GM12891 (cell line): ENCODE measurements around the gene DYNC2H1.

Experiments
- DNase-seq: peaks from one replicate; pipeline ENCODE4 v3.0.0; 2011; ENCODE audit warnings: low spot score; ENCODE audit not compliant: insufficient read length
- FAIRE-seq: peaks from 2 replicates; lab custom pipeline; 2011; peaks lifted over from hg19 to GRCh38; lab: Jason Lieb, UNC
- PAX5 ChIP-seq: IDR thresholded peaks from 2 replicates; pipeline ENCODE4 v1.6.1; 2011; ENCODE audit warnings: low read length, moderate library complexity, mild to moderate bottlenecking; ENCODE audit not compliant: insufficient read depth, severe bottlenecking
- POLR2A ChIP-seq: IDR thresholded peaks from 2 replicates; pipeline ENCODE4 v1.6.1; 2011; ENCODE audit warnings: low read depth, low read length, control low read depth
- POLR2AphosphoS5 ChIP-seq: IDR thresholded peaks from 2 replicates; pipeline ENCODE4 v1.6.1; 2011; ENCODE audit warnings: low read depth, low read length, control low read depth
- POU2F2 ChIP-seq: IDR thresholded peaks from 2 replicates; pipeline ENCODE4 v1.6.1; 2011; ENCODE audit warnings: low read depth, mild to moderate bottlenecking, control low read depth, low read length, moderate library complexity
- SPI1 ChIP-seq: IDR thresholded peaks from 2 replicates; pipeline ENCODE4 v1.6.1; 2011; ENCODE audit warnings: low read depth, low read length, control low read depth
- TAF1 ChIP-seq: IDR thresholded peaks from 2 replicates; pipeline ENCODE4 v1.6.1; 2011; ENCODE audit warnings: low read depth, low read length, control low read depth

The DYNC2H1 gene

GRCh38 chr11:103465555-103466140, 356.4 kb downstream of the DYNC2H1 start:
- no peak for TF ChIP-seq PAX5
- no peak for TF ChIP-seq POU2F2
- no peak for TF ChIP-seq TAF1
- no peak for TF ChIP-seq POLR2A
- no peak for TF ChIP-seq POLR2AphosphoS5
- no peak for TF ChIP-seq SPI1
- no peak for FAIRE-seq

GRCh38 chr11:103471546-103471945, 362.3 kb downstream of the DYNC2H1 start:
- FAIRE-seq (no peak), DNase-seq (no peak)
- TF ChIP-seq TAF1 (no peak), PAX5 (no peak), SPI1 (no peak), POLR2A (no peak), POU2F2 (no peak), POLR2AphosphoS5 (no peak)

More at GRCh38 chr11:103465555-103466140, 356.4 kb downstream of the DYNC2H1 start:
- no peak for DNase-seq

GRCh38 chr11:103476874-103477273, 367.6 kb downstream of the DYNC2H1 start:
- no peak for TF ChIP-seq SPI1
- no peak for TF ChIP-seq TAF1
- TF ChIP-seq POLR2A: no peak
- no peak for TF ChIP-seq POLR2AphosphoS5
- no peak for TF ChIP-seq POU2F2
- no peak for TF ChIP-seq PAX5
- no peak for DNase-seq
- FAIRE-seq: no peak

- no peak for DNase-seq
- no peak for FAIRE-seq
- TF ChIP-seq SPI1 (no peak), POU2F2 (no peak), POLR2A (no peak), TAF1 (no peak), PAX5 (no peak), POLR2AphosphoS5 (no peak)
Observed at GRCh38 chr11:103480421-103480820, 371.2 kb downstream of the DYNC2H1 start.

GRCh38 chr11:103483996-103484395, 374.8 kb downstream of the DYNC2H1 start:
- FAIRE-seq (no peak), DNase-seq (no peak)

GRCh38 chr11:103484545-103484944, 375.3 kb downstream of the DYNC2H1 start:
- DNase-seq (no peak), FAIRE-seq (no peak)
- TF ChIP-seq TAF1: no peak
- no peak for TF ChIP-seq PAX5
- no peak for TF ChIP-seq POU2F2
- TF ChIP-seq POLR2AphosphoS5: no peak
- no peak for TF ChIP-seq POLR2A
- TF ChIP-seq SPI1: no peak

More at GRCh38 chr11:103483996-103484395, 374.8 kb downstream of the DYNC2H1 start:
- TF ChIP-seq POLR2A: no peak
- no peak for TF ChIP-seq TAF1
- no peak for TF ChIP-seq SPI1
- no peak for TF ChIP-seq POU2F2
- TF ChIP-seq POLR2AphosphoS5: no peak
- TF ChIP-seq PAX5: no peak

- TF ChIP-seq POLR2A (no peak), POU2F2 (no peak), TAF1 (no peak), POLR2AphosphoS5 (no peak), SPI1 (no peak), PAX5 (no peak)
- DNase-seq (no peak), FAIRE-seq (no peak)
Observed at GRCh38 chr11:103486604-103487003, 377.4 kb downstream of the DYNC2H1 start.

- TF ChIP-seq PAX5 (no peak), POLR2AphosphoS5 (no peak), POU2F2 (no peak), SPI1 (no peak), TAF1 (no peak), POLR2A (no peak)
- FAIRE-seq (no peak), DNase-seq (no peak)
Observed at GRCh38 chr11:103487113-103487512, 377.9 kb downstream of the DYNC2H1 start.

- DNase-seq (no peak), FAIRE-seq (no peak)
- TF ChIP-seq POLR2A: no peak
- TF ChIP-seq PAX5: no peak
- no peak for TF ChIP-seq POLR2AphosphoS5
Observed at GRCh38 chr11:103488031-103488461, 378.8 kb downstream of the DYNC2H1 start.

- DNase-seq (no peak), FAIRE-seq (no peak)
- TF ChIP-seq PAX5: no peak
- TF ChIP-seq POU2F2: no peak
- no peak for TF ChIP-seq POLR2A
- TF ChIP-seq POLR2AphosphoS5: no peak
- TF ChIP-seq TAF1: no peak
- TF ChIP-seq SPI1: no peak
Observed at GRCh38 chr11:103488579-103488978, 379.4 kb downstream of the DYNC2H1 start.
